ENCODE data around the gene FRMD8. TPM values are rescaled to one million over a fixed set of nuclear protein-coding genes. Genes with fewer than 3 reads are reported as not detected.

Gene FRMD8
- total RNA-seq, 4 donors from 2014 or later, result 30.4 to 37.3 (median 34.7) TPM

DNA sequence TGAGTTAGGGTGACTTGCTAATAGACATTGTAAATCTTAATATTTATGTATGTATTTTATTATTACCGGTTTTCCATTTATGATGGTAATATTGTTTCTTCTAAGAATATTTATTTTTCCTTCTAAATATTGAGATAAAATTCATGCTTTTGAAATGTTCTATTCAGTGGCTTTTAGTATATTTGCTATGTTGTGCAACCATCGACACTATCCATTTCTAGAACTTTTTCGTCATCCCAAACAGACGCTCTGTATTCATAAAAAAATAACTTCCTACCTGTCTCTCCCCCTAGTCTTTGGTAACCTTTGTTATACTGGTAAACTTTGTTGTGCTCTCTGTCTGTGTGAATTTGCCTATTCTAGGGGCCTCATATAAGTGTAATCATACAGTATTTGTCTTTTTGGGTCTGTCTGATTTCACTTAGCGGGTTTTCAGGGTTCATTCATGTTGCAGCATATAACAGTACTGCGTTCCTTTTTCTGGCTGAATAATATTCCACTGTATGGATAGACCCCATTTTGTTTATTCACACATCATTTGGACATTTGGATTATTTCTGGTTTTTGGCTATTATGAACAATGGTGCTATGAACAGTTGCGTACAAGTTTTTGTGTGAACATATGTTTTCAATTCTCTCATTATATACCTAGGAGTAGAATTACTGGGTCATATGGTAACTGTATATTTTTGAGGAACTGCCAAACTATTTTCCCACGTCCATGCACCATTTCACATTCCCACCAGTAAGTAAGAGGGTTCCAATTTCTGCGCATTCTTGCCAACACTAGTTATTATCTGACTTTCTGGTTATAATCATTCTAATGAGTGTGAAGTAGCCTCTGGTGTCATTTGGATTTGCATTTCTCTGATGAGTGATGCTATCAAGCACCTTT, 52.1 kb downstream of the FRMD8 start:
- intact Hi-C loops (cut with DNase I), result no loop called here
- DNase-seq (ENCODE audit: extremely low spot score), result no peak
- 83% methylated on average over 9 of the region's 9 CpGs for WGBS
- peaks cover 50 to 99% (median 74%) of the 10 kb centered on the region in 4 donors for H3K36me3 ChIP-seq
- TF ChIP-seq POLR2A (IDR thresholded peaks at IDR 0.05; ENCODE audit: low read depth) (peak; percentile 6), CTCF (IDR thresholded peaks at IDR 0.05) (no peak), EP300 (IDR thresholded peaks at IDR 0.05) (no peak), POLR2AphosphoS5 (IDR thresholded peaks at IDR 0.05) (peak; percentile 17 to 49)
- H3K27ac ChIP-seq (replicated peaks in 1 of 4), result peak overlapping the region; percentile 32 to 78 (median 76)
- H3K4me1 ChIP-seq, result peaks cover 67 to 99% (median 97%) of the 10 kb centered on the region in 4 donors
- H3K4me3 ChIP-seq, result no peak overlapping the region
- no peaks in the 10 kb centered on the region for H3K27me3 ChIP-seq
- H3K9me3 ChIP-seq, result no peaks in the 10 kb centered on the region

GRCh38 chr11:65439331-65440181, 53.1 kb downstream of the FRMD8 start:
- Histone ChIP-seq H3K4me1 (peaks cover 66 to 97% (median 96%) of the 10 kb centered on the region in 4 donors), H3K36me3 (peaks cover 54 to 99% (median 75%) of the 10 kb centered on the region in 4 donors), H3K27me3 (no peaks in the 10 kb centered on the region), H3K27ac (replicated peaks in 1 of 4) (peak overlapping the region; percentile 50 to 78 (median 76)), H3K9me3 (no peaks in the 10 kb centered on the region), H3K4me3 (no peak overlapping the region)
- peak; percentile 18 to 39 for TF ChIP-seq POLR2AphosphoS5 (IDR thresholded peaks at IDR 0.05)
- no peak for TF ChIP-seq EP300 (IDR thresholded peaks at IDR 0.05)
- no peak for TF ChIP-seq CTCF (IDR thresholded peaks at IDR 0.05)
- peak; percentile 37 for TF ChIP-seq POLR2A (IDR thresholded peaks at IDR 0.05; ENCODE audit: low read depth)
- WGBS, result 83% methylated on average over 7 of the region's 7 CpGs
- DNase-seq (ENCODE audit: extremely low spot score), result peak; percentile 79
- intact Hi-C loops (cut with DNase I), result no loop called here

DNA sequence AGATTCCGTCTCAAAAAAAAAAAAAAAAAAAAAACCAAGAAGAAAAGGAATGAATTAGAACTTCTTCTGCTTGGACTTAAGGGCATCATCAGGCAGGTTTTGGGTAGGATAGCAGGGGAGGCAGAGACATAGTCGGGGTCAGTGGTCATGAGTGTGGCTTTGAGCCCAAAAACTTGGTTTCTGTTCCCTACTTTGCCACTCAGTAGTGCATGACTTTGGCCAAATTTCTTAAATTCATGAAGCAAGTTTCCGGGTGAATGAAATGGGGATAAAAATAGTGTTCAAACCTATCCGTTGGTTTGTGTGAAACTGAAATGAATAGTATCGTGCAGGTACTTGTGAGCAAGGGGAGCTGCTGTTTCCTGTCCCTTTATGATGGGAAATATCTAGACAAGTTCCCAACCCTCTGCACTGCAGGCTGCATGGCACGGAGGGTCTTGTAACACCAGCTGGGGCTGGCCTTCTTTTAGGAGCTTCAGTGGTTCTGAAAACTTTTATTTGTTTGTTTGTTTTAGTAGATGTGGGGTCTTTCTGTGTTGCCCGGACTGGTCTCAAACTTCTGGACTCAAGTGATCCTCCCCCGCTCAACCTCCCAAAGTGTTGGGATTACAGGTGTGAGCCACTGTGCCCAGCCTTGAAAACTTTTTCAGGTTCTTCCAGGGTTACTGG, 54.5 kb downstream of the FRMD8 start:
- Histone ChIP-seq H3K9me3 (no peaks in the 10 kb centered on the region), H3K4me1 (peaks cover 52 to 95% (median 85%) of the 10 kb centered on the region in 4 donors), H3K4me3 (no peak overlapping the region), H3K27me3 (no peaks in the 10 kb centered on the region), H3K27ac (replicated peaks in 1 of 4) (peak overlapping the region; percentile 50 to 78 (median 76)), H3K36me3 (peaks cover 53 to 98% (median 76%) of the 10 kb centered on the region in 4 donors)
- no peak for DNase-seq (ENCODE audit: extremely low spot score)
- WGBS, result 74% methylated on average over 8 of the region's 8 CpGs
- intact Hi-C loops (cut with DNase I), result no loop called here
- TF ChIP-seq POLR2AphosphoS5 (IDR thresholded peaks at IDR 0.05) (peak; percentile 19 to 70), POLR2A (IDR thresholded peaks at IDR 0.05; ENCODE audit: low read depth) (peak; percentile 25), EP300 (IDR thresholded peaks at IDR 0.05) (no peak)

DNA sequence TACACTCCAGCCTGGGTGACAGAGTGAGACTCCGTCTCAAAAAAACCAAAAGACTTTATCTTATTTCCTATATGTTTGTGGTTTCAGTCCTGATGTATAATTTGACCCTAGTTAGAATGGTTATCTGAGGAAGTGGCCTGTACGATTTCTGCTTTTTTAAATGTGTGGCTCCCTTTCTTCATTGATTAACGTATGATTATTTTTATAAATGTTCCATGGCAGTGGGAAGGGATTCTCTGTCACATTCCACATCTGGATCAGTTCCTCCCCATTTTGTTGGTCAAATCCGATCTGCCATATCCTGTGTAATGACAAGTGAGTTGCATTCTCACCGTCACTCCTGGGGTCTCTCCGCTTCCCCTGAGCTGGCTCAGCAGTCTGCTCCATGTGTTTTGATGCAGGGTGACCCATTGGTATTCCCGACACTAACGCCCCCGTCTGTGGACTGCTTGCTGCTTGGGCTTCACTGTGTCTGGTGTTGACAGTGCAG, 56.5 kb downstream of the FRMD8 start:
- Histone ChIP-seq H3K4me1 (peaks cover 37 to 82% (median 66%) of the 10 kb centered on the region in 4 donors), H3K4me3 (no peak overlapping the region), H3K36me3 (peaks cover 43 to 86% (median 70%) of the 10 kb centered on the region in 4 donors), H3K27ac (replicated peaks in 1 of 4) (peak overlapping the region; percentile 68 to 78 (median 76)), H3K27me3 (no peaks in the 10 kb centered on the region), H3K9me3 (no peaks in the 10 kb centered on the region)
- WGBS, result 47% methylated on average over 9 of the region's 9 CpGs
- DNase-seq (ENCODE audit: extremely low spot score), result peak; percentile 37
- intact Hi-C loops (cut with DNase I), result no loop called here
- no peak for TF ChIP-seq CTCF (IDR thresholded peaks at IDR 0.05)
- TF ChIP-seq EP300 (IDR thresholded peaks at IDR 0.05), result no peak
- TF ChIP-seq POLR2A (IDR thresholded peaks at IDR 0.05; ENCODE audit: low read depth), result no peak
- peak; percentile 10 to 54 for TF ChIP-seq POLR2AphosphoS5 (IDR thresholded peaks at IDR 0.05)
